Activated naive CD8-positive, alpha-beta T cell treated with anti-CD3 and anti-CD28 coated beads for 36 hours (primary cell): ENCODE results near the gene SSTR5. TPM values are rescaled to one million over a fixed set of nuclear protein-coding genes. Genes with fewer than 3 reads are reported as not detected.

ENCODE experiments used
- DNase-seq: peaks from one replicate; pipeline ENCODE4 v3.0.0; 2021
- H3K27ac Mint-ChIP-seq: one replicate; pipeline ENCODE4 v1.8.0; 2022; ENCODE audit warnings: mild to moderate bottlenecking, moderate library complexity, mixed read lengths
- H3K27me3 Mint-ChIP-seq: one replicate; pipeline ENCODE4 v1.8.0; 2022; ENCODE audit warnings: mild to moderate bottlenecking, mixed read lengths
- H3K36me3 Mint-ChIP-seq: one replicate; pipeline ENCODE4 v1.8.0; 2021; ENCODE audit warnings: mild to moderate bottlenecking, mixed read lengths
- H3K4me1 Mint-ChIP-seq: one replicate; pipeline ENCODE4 v1.8.0; 2021; ENCODE audit warnings: mixed read lengths
- H3K4me3 Mint-ChIP-seq: one replicate; pipeline ENCODE4 v1.8.0; 2022; ENCODE audit warnings: mild to moderate bottlenecking, moderate library complexity, mixed read lengths
- H3K9me3 Mint-ChIP-seq: one replicate; pipeline ENCODE4 v1.8.0; 2022; ENCODE audit warnings: mixed read lengths
- total RNA-seq, 2 experiments: library from RNA; stranded (reverse); gene quantifications; one replicate each; pipeline ENCODE4 v1.2.3, GENCODE V29; 2021

Gene SSTR5
- total RNA-seq, 2 experiments from 2014 or later, result not detected

GRCh38 chr16:1070864-1071408, 1.6 kb upstream of the SSTR5 start:
- peaks cover 4% of the 10 kb centered on the region for H3K4me1 Mint-ChIP-seq
- H3K36me3 Mint-ChIP-seq, result peaks cover 5% of the 10 kb centered on the region
- H3K27ac Mint-ChIP-seq, result no peak overlapping the region
- peaks cover 53% of the 10 kb centered on the region for H3K27me3 Mint-ChIP-seq
- no peak for DNase-seq
- no peak overlapping the region for H3K4me3 Mint-ChIP-seq
- H3K9me3 Mint-ChIP-seq, result peaks cover 5% of the 10 kb centered on the region

- peaks cover 4% of the 10 kb centered on the region for H3K4me1 Mint-ChIP-seq
- no peak overlapping the region for H3K27ac Mint-ChIP-seq
- peaks cover 5% of the 10 kb centered on the region for H3K9me3 Mint-ChIP-seq
- H3K4me3 Mint-ChIP-seq, result no peak overlapping the region
- no peak for DNase-seq
- H3K36me3 Mint-ChIP-seq, result peaks cover 5% of the 10 kb centered on the region
- peaks cover 54% of the 10 kb centered on the region for H3K27me3 Mint-ChIP-seq
Observed at GRCh38 chr16:1071561-1072225, 854 bp upstream of the SSTR5 start.

GRCh38 chr16:1073262-1073558, 663 bp downstream of the SSTR5 start:
- DNase-seq, result no peak
- H3K27ac Mint-ChIP-seq, result no peak overlapping the region
- no peaks in the 10 kb centered on the region for H3K36me3 Mint-ChIP-seq
- H3K4me1 Mint-ChIP-seq, result no peaks in the 10 kb centered on the region
- peaks cover 46% of the 10 kb centered on the region for H3K27me3 Mint-ChIP-seq
- no peak overlapping the region for H3K4me3 Mint-ChIP-seq
- no peaks in the 10 kb centered on the region for H3K9me3 Mint-ChIP-seq

GRCh38 chr16:1073566-1074378, 1.2 kb downstream of the SSTR5 start:
- Mint-ChIP-seq H3K27me3 (peaks cover 45% of the 10 kb centered on the region), H3K9me3 (no peaks in the 10 kb centered on the region), H3K4me1 (no peaks in the 10 kb centered on the region), H3K27ac (no peak overlapping the region), H3K4me3 (no peak overlapping the region), H3K36me3 (no peaks in the 10 kb centered on the region)
- no peak for DNase-seq

- H3K27me3 Mint-ChIP-seq, result peaks cover 41% of the 10 kb centered on the region
- H3K4me3 Mint-ChIP-seq, result no peak overlapping the region
- no peaks in the 10 kb centered on the region for H3K36me3 Mint-ChIP-seq
- no peaks in the 10 kb centered on the region for H3K9me3 Mint-ChIP-seq
- no peak overlapping the region for H3K27ac Mint-ChIP-seq
- no peak for DNase-seq
- no peaks in the 10 kb centered on the region for H3K4me1 Mint-ChIP-seq
Observed at GRCh38 chr16:1074379-1074649, 1.8 kb downstream of the SSTR5 start.

- H3K27me3 Mint-ChIP-seq, result peaks cover 33% of the 10 kb centered on the region
- no peak overlapping the region for H3K4me3 Mint-ChIP-seq
- no peaks in the 10 kb centered on the region for H3K36me3 Mint-ChIP-seq
- no peak overlapping the region for H3K27ac Mint-ChIP-seq
- no peaks in the 10 kb centered on the region for H3K9me3 Mint-ChIP-seq
- no peaks in the 10 kb centered on the region for H3K4me1 Mint-ChIP-seq
- DNase-seq, result no peak
Observed at GRCh38 chr16:1075546-1075945, 3.0 kb downstream of the SSTR5 start.

GRCh38 chr16:1076801-1077576, 4.4 kb downstream of the SSTR5 start:
- DNase-seq, result no peak
- Mint-ChIP-seq H3K27me3 (peaks cover 33% of the 10 kb centered on the region), H3K9me3 (no peaks in the 10 kb centered on the region), H3K4me1 (no peaks in the 10 kb centered on the region), H3K36me3 (no peaks in the 10 kb centered on the region), H3K27ac (no peak overlapping the region), H3K4me3 (no peak overlapping the region)

GRCh38 chr16:1077877-1078578, 5.5 kb downstream of the SSTR5 start:
- Mint-ChIP-seq H3K4me1 (no peaks in the 10 kb centered on the region), H3K4me3 (no peak overlapping the region), H3K27me3 (peaks cover 36% of the 10 kb centered on the region), H3K36me3 (no peaks in the 10 kb centered on the region), H3K27ac (no peak overlapping the region), H3K9me3 (no peaks in the 10 kb centered on the region)
- DNase-seq, result no peak

- H3K36me3 Mint-ChIP-seq, result no peaks in the 10 kb centered on the region
- no peak overlapping the region for H3K27ac Mint-ChIP-seq
- H3K4me3 Mint-ChIP-seq, result no peak overlapping the region
- no peaks in the 10 kb centered on the region for H3K9me3 Mint-ChIP-seq
- peaks cover 36% of the 10 kb centered on the region for H3K27me3 Mint-ChIP-seq
- no peaks in the 10 kb centered on the region for H3K4me1 Mint-ChIP-seq
- DNase-seq, result no peak
Observed at GRCh38 chr16:1078579-1079021, 6.1 kb downstream of the SSTR5 start.

- DNase-seq, result no peak
- Mint-ChIP-seq H3K9me3 (no peaks in the 10 kb centered on the region), H3K4me3 (no peak overlapping the region), H3K4me1 (no peaks in the 10 kb centered on the region), H3K27ac (no peak overlapping the region), H3K27me3 (peaks cover 41% of the 10 kb centered on the region), H3K36me3 (no peaks in the 10 kb centered on the region)
Observed at GRCh38 chr16:1079341-1079740, 6.8 kb downstream of the SSTR5 start.

GRCh38 chr16:1079786-1080525, 7.4 kb downstream of the SSTR5 start:
- no peaks in the 10 kb centered on the region for H3K36me3 Mint-ChIP-seq
- no peak for DNase-seq
- no peaks in the 10 kb centered on the region for H3K4me1 Mint-ChIP-seq
- peaks cover 2% of the 10 kb centered on the region for H3K9me3 Mint-ChIP-seq
- no peak overlapping the region for H3K4me3 Mint-ChIP-seq
- peaks cover 41% of the 10 kb centered on the region for H3K27me3 Mint-ChIP-seq
- H3K27ac Mint-ChIP-seq, result no peak overlapping the region

GRCh38 chr16:1080801-1081733, 8.5 kb downstream of the SSTR5 start:
- H3K27me3 Mint-ChIP-seq, result peaks cover 41% of the 10 kb centered on the region
- H3K4me3 Mint-ChIP-seq, result no peak overlapping the region
- no peak for DNase-seq
- no peak overlapping the region for H3K27ac Mint-ChIP-seq
- no peaks in the 10 kb centered on the region for H3K36me3 Mint-ChIP-seq
- H3K9me3 Mint-ChIP-seq, result peaks cover 12% of the 10 kb centered on the region
- no peaks in the 10 kb centered on the region for H3K4me1 Mint-ChIP-seq

- no peaks in the 10 kb centered on the region for H3K4me1 Mint-ChIP-seq
- H3K4me3 Mint-ChIP-seq, result no peak overlapping the region
- peaks cover 34% of the 10 kb centered on the region for H3K27me3 Mint-ChIP-seq
- DNase-seq, result no peak
- no peak overlapping the region for H3K27ac Mint-ChIP-seq
- H3K9me3 Mint-ChIP-seq, result peaks cover 12% of the 10 kb centered on the region
- H3K36me3 Mint-ChIP-seq, result no peaks in the 10 kb centered on the region
Observed at GRCh38 chr16:1081734-1082265, 9.3 kb downstream of the SSTR5 start.
